Measurements from ENCODE around the gene CDC42EP5. TPM values are rescaled to one million over a fixed set of nuclear protein-coding genes. Genes with fewer than 3 reads are reported as not detected.
"Not testable (repeated sequence)": the region's sequence is repeated elsewhere in the genome, so short reads cannot be mapped to it uniquely, and the experiment has no call there.

The CDC42EP5 gene
- total and polyA plus RNA-seq, 2 donors from 2014 or later, result 19.3 to 29.9 TPM

- Histone ChIP-seq H3K36me3 (ENCODE audit: control insufficient read depth in 2 of 3, insufficient read depth in 3 of 3, low read length in 3 of 3) (no peaks in the 10 kb centered on the region), H3K27ac (ENCODE audit: low read depth in 2 of 2, low read length in 2 of 2) (no peak overlapping the region), H3K4me1 (ENCODE audit: control insufficient read depth in 2 of 3, insufficient read depth in 2 of 3, low read depth in 1 of 3, low read length in 3 of 3) (no peaks in the 10 kb centered on the region), H3K4me3 (ENCODE audit: low read length in 3 of 3) (no peak overlapping the region), H3K9ac (ENCODE audit: low read length in 3 of 3) (no peak overlapping the region), H3K27me3 (ENCODE audit: control insufficient read depth, insufficient read depth, low read length) (no peaks in the 10 kb centered on the region), H3K9me3 (ENCODE audit: control insufficient read depth in 2 of 3, insufficient read depth in 1 of 3, low read length in 3 of 3) (no peaks in the 10 kb centered on the region)
- FAIRE-seq (no peak), DNase-seq (no peak)
- intact Hi-C loops (cut with DNase I), result no loop called here
- TF ChIP-seq CTCF (IDR thresholded peaks at IDR 0.05; ENCODE audit: borderline replicate concordance, extremely low read depth, insufficient read depth), result no peak
Observed at GRCh38 chr19:54515156-54515555, 42.1 kb upstream of the CDC42EP5 start.

DNA sequence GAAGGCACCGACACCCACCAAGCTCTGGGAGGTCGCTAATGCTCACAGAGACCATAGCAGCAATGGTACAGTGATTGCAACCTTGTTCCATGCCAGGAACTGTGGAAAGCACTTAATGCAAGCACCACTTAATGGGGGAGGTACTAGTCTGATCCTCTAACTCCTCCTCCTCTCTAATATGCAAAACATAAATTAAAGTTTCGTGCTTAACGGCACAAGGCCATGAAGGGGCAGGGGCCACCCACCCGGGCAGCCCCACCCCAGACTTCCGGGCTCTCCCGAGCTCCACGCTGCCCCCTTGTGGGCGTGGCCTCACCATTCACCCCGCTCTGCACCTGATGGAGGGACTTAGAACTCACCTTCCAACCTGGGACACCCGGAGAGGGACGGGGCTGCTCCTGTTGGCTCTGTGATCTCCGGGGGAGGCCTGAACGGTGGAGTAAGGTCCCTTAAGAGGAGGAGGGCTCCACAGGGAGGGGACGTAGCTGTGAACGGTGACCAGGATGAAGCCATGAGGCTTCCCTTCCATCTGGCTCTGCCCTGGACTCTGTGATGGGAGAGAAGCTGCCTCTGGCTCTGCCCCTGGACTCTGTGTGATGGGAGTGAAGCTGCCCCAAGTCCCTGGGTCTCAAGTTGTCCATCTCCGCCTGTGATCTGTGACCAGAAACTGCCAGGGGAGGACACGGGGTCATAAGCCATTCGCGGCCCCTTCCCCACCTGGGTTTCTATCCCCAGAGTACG lies 36.3 kb upstream of the CDC42EP5 start:
- FAIRE-seq, result not testable (repeated sequence)

DNA sequence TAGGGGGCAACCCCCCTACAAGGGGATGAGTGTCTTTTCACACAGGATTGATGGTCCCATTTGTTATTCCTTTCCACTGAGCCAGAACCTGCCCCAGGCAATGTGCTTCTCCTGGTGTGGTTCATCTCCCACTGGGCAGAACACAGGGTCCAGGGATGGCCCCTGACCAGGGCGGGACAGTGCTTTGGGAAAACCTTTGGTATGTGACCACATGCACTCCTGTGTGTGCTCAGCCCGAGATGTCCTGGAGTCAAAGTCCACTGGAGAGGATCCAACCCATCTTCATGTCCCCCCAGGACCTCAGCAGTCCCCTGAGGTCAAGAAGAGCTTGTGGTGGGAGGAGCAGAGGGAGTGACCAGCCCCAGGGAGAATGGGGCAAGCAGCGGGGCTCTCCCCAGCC lies 35.4 kb upstream of the CDC42EP5 start:
- DNase-seq; H3K4me1 ChIP-seq (ENCODE audit: control insufficient read depth in 2 of 3, insufficient read depth in 2 of 3, low read depth in 1 of 3, low read length in 3 of 3); H3K9me3 ChIP-seq (ENCODE audit: control insufficient read depth in 2 of 3, insufficient read depth in 1 of 3, low read length in 3 of 3); H3K27me3 ChIP-seq (ENCODE audit: control insufficient read depth, insufficient read depth, low read length); H3K4me3 ChIP-seq (ENCODE audit: low read length in 3 of 3); H3K27ac ChIP-seq (ENCODE audit: low read depth in 2 of 2, low read length in 2 of 2); FAIRE-seq; H3K36me3 ChIP-seq (ENCODE audit: control insufficient read depth in 2 of 3, insufficient read depth in 3 of 3, low read length in 3 of 3); intact Hi-C loops (cut with DNase I); H3K9ac ChIP-seq (ENCODE audit: low read length in 3 of 3): not testable (repeated sequence)

More for the DNA sequence above, 36.3 kb upstream of the CDC42EP5 start:
- H3K9me3 ChIP-seq (ENCODE audit: control insufficient read depth in 2 of 3, insufficient read depth in 1 of 3, low read length in 3 of 3); H3K9ac ChIP-seq (ENCODE audit: low read length in 3 of 3); H3K27ac ChIP-seq (ENCODE audit: low read depth in 2 of 2, low read length in 2 of 2); intact Hi-C loops (cut with DNase I); H3K36me3 ChIP-seq (ENCODE audit: control insufficient read depth in 2 of 3, insufficient read depth in 3 of 3, low read length in 3 of 3); H3K4me1 ChIP-seq (ENCODE audit: control insufficient read depth in 2 of 3, insufficient read depth in 2 of 3, low read depth in 1 of 3, low read length in 3 of 3); H3K4me3 ChIP-seq (ENCODE audit: low read length in 3 of 3); H3K27me3 ChIP-seq (ENCODE audit: control insufficient read depth, insufficient read depth, low read length); DNase-seq: not testable (repeated sequence)

DNA sequence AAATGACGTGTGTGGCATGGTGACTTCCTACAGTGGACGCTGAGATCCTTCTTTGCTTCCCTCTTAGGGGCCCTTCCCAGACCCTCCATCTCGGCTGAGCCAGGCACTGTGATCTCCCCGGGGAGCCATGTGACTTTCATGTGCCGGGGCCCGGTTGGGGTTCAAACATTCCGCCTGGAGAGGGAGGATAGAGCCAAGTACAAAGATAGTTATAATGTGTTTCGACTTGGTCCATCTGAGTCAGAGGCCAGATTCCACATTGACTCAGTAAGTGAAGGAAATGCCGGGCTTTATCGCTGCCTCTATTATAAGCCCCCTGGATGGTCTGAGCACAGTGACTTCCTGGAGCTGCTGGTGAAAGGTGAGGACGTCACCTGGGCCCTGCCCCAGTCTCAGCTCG lies 34.7 kb upstream of the CDC42EP5 start:
- FAIRE-seq, result no peak

DNA sequence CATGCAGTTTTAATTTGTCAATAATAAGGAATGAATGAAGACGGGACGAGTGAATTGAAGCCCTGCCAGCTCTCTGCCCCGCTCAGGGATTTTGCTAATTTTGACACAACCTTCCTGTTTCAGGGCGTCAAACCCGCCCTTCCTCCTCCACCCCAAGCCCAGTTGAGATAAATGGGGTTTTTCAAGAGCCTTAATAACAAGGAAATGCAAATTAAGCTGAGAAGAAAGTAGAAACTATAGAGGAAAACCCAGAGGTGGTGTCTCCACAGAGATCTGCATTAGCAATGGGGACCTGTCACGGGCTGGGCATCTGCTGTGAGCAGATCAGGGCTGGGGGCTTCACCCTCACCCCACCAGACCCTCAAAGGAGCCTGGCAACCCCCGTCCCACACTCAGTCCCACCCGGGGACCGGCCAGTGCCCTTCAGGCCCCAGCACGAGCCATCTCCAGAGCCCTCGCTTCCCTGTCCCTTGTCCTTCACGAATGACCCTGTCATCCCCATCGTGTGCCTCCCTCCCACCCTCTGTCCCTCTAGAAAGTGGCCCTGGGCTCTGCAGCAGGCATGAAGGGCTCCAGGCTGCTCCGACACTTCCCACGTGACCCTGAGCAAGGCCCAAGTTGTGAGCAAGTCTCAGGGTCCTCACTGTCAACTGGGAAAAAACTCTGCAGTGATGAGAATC lies 34.1 kb upstream of the CDC42EP5 start:
- DNase-seq; H3K4me3 ChIP-seq (ENCODE audit: low read length in 3 of 3); FAIRE-seq; H3K27ac ChIP-seq (ENCODE audit: low read depth in 2 of 2, low read length in 2 of 2); H3K4me1 ChIP-seq (ENCODE audit: control insufficient read depth in 2 of 3, insufficient read depth in 2 of 3, low read depth in 1 of 3, low read length in 3 of 3); H3K9me3 ChIP-seq (ENCODE audit: control insufficient read depth in 2 of 3, insufficient read depth in 1 of 3, low read length in 3 of 3); H3K27me3 ChIP-seq (ENCODE audit: control insufficient read depth, insufficient read depth, low read length); intact Hi-C loops (cut with DNase I); H3K36me3 ChIP-seq (ENCODE audit: control insufficient read depth in 2 of 3, insufficient read depth in 3 of 3, low read length in 3 of 3); H3K9ac ChIP-seq (ENCODE audit: low read length in 3 of 3): not testable (repeated sequence)

More for the DNA sequence above, 34.7 kb upstream of the CDC42EP5 start:
- DNase-seq, result no peak
- Histone ChIP-seq H3K9ac (ENCODE audit: low read length in 3 of 3) (no peak overlapping the region), H3K9me3 (ENCODE audit: control insufficient read depth in 2 of 3, insufficient read depth in 1 of 3, low read length in 3 of 3) (no peaks in the 10 kb centered on the region), H3K27ac (ENCODE audit: low read depth in 2 of 2, low read length in 2 of 2) (no peak overlapping the region), H3K36me3 (ENCODE audit: control insufficient read depth in 2 of 3, insufficient read depth in 3 of 3, low read length in 3 of 3) (no peaks in the 10 kb centered on the region), H3K27me3 (ENCODE audit: control insufficient read depth, insufficient read depth, low read length) (no peaks in the 10 kb centered on the region), H3K4me3 (ENCODE audit: low read length in 3 of 3) (no peak overlapping the region), H3K4me1 (ENCODE audit: control insufficient read depth in 2 of 3, insufficient read depth in 2 of 3, low read depth in 1 of 3, low read length in 3 of 3) (no peaks in the 10 kb centered on the region)
- TF ChIP-seq CTCF (IDR thresholded peaks at IDR 0.05; ENCODE audit: borderline replicate concordance, extremely low read depth, insufficient read depth), result no peak
- intact Hi-C loops (cut with DNase I), result no loop called here
